Renal cortex interstitium (tissue), 11 donors: Measurements from ENCODE around the gene NBPF4. TPM values are rescaled to one million over a fixed set of nuclear protein-coding genes. Genes with fewer than 3 reads are reported as not detected.
A peak's percentile ranks its signal among the peaks of the same experiment; 100 is the strongest.
"Not testable (repeated sequence)": the region's sequence is repeated elsewhere in the genome, so short reads cannot be mapped to it uniquely, and the experiment has no call there.

Source experiments
- DNase-seq, 11 donors: peaks; one replicate each; pipeline ENCODE4 v3.0.0-alpha.2; 2013; ENCODE audit warnings: low read depth in 9 of 11, low spot score in 4 of 11; ENCODE audit errors: extremely low read depth in 1 of 11
- polyA plus RNA-seq, 3 donors: library from polyadenylated mRNA; unstranded; fragments of 120-200 nt; gene quantifications; one replicate each; pipeline ENCODE4 v1.2.1, GENCODE V29; 2013; ENCODE audit not compliant: insufficient read length in 3 of 3

The NBPF4 gene
- polyA plus RNA-seq, 3 donors: not detected

- not testable (repeated sequence) for DNase-seq
Measured at GRCh38 chr1:108216028-108216890, 27.6 kb downstream of the NBPF4 start.

- not testable (repeated sequence) for DNase-seq
Measured at GRCh38 chr1:108214641-108215465, 29.0 kb downstream of the NBPF4 start.

GRCh38 chr1:108211014-108211413, 32.9 kb downstream of the NBPF4 start:
- DNase-seq: no peak

GRCh38 chr1:108209456-108210108, 34.3 kb downstream of the NBPF4 start:
- no peak for DNase-seq

GRCh38 chr1:108208724-108209446, 35.0 kb downstream of the NBPF4 start:
- no peak for DNase-seq

GRCh38 chr1:108203582-108203981, 40.3 kb downstream of the NBPF4 start:
- not testable (repeated sequence) for DNase-seq

GRCh38 chr1:108201687-108202086, 42.2 kb downstream of the NBPF4 start:
- DNase-seq: no peak

GRCh38 chr1:108200687-108201051, 43.2 kb downstream of the NBPF4 start:
- DNase-seq: peak in 8 of 11 donors; percentile 12 to 50 (median 26)

- peak in 10 of 11 donors; percentile 50 to 82 (median 70) for DNase-seq
Measured at GRCh38 chr1:108199781-108200686, 43.8 kb downstream of the NBPF4 start, which contains the start of gene SLC25A24. Gene SLC25A24, minus strand, starts transcription at chr1:108200343. Its CDS starts 205 bp downstream, at chr1:108200138.

GRCh38 chr1:108199201-108199691, 44.6 kb downstream of the NBPF4 start:
- DNase-seq: peak in 8 of 11 donors; percentile 6 to 35 (median 15)

GRCh38 chr1:108194051-108194450, 49.8 kb downstream of the NBPF4 start:
- no peak for DNase-seq

- DNase-seq: no peak
Measured at GRCh38 chr1:108193333-108193732, 50.5 kb downstream of the NBPF4 start.

- DNase-seq: no peak
Measured at GRCh38 chr1:108192581-108192980, 51.3 kb downstream of the NBPF4 start.

GRCh38 chr1:108190686-108191416, 53.0 kb downstream of the NBPF4 start:
- DNase-seq: no peak

GRCh38 chr1:108190001-108190634, 53.8 kb downstream of the NBPF4 start:
- no peak for DNase-seq

GRCh38 chr1:108188801-108189200, 55.1 kb downstream of the NBPF4 start:
- DNase-seq: no peak
